ENCODE measurements around the gene RAP1GAP. TPM values are rescaled to one million over a fixed set of nuclear protein-coding genes. Genes with fewer than 3 reads are reported as not detected.

RAP1GAP gene
- total RNA-seq, 1 experiment from 2014 or later: 0.08 TPM

GRCh38 chr1:21605964-21606705 is 63.0 kb downstream of the RAP1GAP start:
- H3K27ac ChIP-seq: no peak overlapping the region
- no peak for DNase-seq (ENCODE audit: low read depth in 1 of 2, low spot score in 2 of 2)
- H3K4me1 ChIP-seq (replicated peaks): peaks cover 6% of the 10 kb centered on the region
- 0 out of 2 replicates have a peak, but pooled peaks cover 2% of the 10 kb centered on the region for H3K36me3 ChIP-seq
- no peaks in the 10 kb centered on the region for H3K27me3 ChIP-seq (replicated peaks)
- no peaks in the 10 kb centered on the region for H3K9me3 ChIP-seq (replicated peaks)
- no peak overlapping the region for H3K4me3 ChIP-seq

GRCh38 chr1:21605012-21605715 is 64.0 kb downstream of the RAP1GAP start:
- H3K4me1 ChIP-seq (replicated peaks): peaks cover 6% of the 10 kb centered on the region
- no peaks in the 10 kb centered on the region for H3K27me3 ChIP-seq (replicated peaks)
- H3K4me3 ChIP-seq: no peak overlapping the region
- no peak for DNase-seq (ENCODE audit: low read depth in 1 of 2, low spot score in 2 of 2)
- 0 out of 2 replicates have a peak, but pooled peaks cover 2% of the 10 kb centered on the region for H3K36me3 ChIP-seq
- no peaks in the 10 kb centered on the region for H3K9me3 ChIP-seq (replicated peaks)
- no peak overlapping the region for H3K27ac ChIP-seq

- no peak overlapping the region for H3K4me3 ChIP-seq
- peaks cover 6% of the 10 kb centered on the region for H3K4me1 ChIP-seq (replicated peaks)
- H3K9me3 ChIP-seq (replicated peaks): no peaks in the 10 kb centered on the region
- DNase-seq (ENCODE audit: low read depth in 1 of 2, low spot score in 2 of 2): no peak
- H3K27ac ChIP-seq: no peak overlapping the region
- 0 out of 2 replicates have a peak, but pooled peaks cover 2% of the 10 kb centered on the region for H3K36me3 ChIP-seq
- no peaks in the 10 kb centered on the region for H3K27me3 ChIP-seq (replicated peaks)
Measured at GRCh38 chr1:21604208-21604957, 64.8 kb downstream of the RAP1GAP start.

DNA sequence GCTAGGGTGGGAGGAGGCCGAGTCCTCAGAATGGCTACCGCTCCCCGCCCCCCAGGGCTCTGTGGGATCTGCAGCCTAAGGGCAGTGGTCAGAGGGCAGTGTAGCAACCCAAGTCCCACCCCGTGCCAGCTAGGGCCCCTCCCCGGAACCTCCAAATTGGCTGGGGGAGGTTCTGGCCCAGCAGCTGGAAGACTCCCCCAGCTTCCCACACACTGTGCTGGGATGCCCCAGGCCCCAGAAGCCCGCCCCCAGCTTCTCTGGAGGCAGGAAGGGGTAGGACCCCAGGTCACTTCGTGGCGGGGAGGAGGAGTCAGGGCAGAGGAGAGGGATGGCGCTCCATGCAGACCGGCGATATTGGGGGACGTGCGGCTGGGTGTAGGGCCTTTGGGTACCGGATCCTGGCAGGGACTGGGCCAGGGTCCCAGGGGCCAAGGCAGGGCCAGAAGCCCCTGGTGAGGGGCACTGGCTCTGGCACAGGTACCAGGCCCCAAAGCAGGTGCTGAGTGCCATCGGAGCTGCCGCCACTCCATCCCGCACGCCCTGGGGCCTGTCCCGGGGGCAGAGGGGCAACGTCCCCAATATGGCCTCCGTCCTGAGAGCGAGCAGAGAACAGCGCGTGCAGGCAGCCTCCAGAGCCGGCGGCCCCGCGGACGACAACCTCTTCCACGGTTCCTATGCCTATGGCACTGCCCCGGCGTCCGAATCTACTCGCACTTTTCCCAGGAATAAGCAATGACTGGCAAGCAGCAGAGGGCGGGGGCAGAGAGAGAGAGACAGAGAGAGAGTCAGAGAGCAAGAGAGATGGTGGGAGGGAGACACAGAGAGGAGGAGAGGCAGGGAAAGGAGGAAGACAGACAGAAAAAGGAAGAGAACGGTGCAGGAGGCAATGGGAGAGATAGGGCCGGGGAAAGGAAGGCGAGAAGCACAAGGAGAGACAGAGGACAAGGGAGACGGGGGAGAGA is 65.7 kb downstream of the RAP1GAP start:
- H3K36me3 ChIP-seq: 0 out of 2 replicates have a peak, but pooled peaks cover 2% of the 10 kb centered on the region
- H3K4me3 ChIP-seq: no peak overlapping the region
- H3K4me1 ChIP-seq (replicated peaks): peaks cover 6% of the 10 kb centered on the region
- H3K27ac ChIP-seq: no peak overlapping the region
- DNase-seq (ENCODE audit: low read depth in 1 of 2, low spot score in 2 of 2): no peak
- no peaks in the 10 kb centered on the region for H3K27me3 ChIP-seq (replicated peaks)
- H3K9me3 ChIP-seq (replicated peaks): no peaks in the 10 kb centered on the region

DNA sequence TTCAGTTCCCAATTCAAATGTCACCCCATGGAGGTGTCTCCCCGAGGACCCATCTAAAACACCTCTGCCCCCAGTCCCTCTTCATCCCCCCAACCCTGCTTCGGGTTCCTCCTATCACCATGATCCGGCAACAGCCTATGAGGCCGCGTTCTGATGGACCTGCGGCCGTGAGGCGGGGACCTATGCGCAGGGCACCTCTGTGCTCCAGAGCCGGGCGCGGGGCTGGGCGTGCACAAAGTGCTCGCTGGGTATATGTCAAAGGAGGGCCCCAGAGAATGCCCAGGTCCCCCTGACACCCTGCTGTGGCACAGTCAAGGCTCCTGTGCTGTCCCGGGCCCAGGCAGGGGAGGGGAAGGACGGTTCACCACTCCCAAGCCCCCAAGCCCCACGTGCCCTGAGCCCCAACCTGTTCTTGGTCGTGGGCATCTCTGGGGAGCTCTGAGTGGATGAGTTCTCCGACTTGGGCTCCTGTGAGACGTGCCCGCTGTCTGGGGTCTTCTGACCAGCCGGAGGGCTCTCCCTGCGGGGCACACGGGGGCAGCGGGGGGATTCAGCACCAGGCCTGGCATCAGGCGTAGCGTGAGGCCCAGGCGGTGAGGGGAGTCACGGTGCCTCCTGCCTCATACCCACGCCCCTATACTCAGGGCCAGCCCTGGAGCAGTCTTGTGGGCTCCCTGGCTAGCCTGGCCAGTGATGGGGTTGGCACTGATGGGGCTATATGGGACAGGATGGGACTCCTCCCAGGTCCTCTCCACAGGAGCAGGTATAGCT is 67.7 kb downstream of the RAP1GAP start:
- no peak for DNase-seq (ENCODE audit: low read depth in 1 of 2, low spot score in 2 of 2)
- Histone ChIP-seq H3K4me1 (replicated peaks) (peaks cover 6% of the 10 kb centered on the region), H3K9me3 (replicated peaks) (no peaks in the 10 kb centered on the region), H3K36me3 (0 out of 2 replicates have a peak, but pooled peaks cover 2% of the 10 kb centered on the region), H3K27ac (no peak overlapping the region), H3K27me3 (replicated peaks) (no peaks in the 10 kb centered on the region), H3K4me3 (no peak overlapping the region)

DNA sequence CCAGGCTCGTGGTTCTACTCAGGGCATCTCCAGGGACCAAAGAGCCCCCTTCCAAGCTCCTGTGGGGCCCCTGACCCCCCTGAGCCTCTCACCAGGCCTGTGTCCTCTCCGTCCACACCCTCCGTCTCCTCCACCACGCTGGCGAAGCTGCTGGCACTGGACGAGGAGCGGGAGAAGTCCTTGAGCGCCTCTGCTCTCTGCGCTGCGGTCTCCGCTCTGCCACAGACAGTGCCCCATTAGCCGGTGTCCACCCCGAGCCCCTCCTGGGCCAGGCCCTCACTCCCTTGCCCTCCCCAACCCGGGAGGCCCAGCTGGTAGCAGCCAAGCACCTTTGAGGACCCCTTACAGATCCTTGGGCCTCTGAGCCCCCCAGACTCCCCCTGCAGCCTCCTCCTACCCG is 69.8 kb downstream of the RAP1GAP start:
- no peak for DNase-seq (ENCODE audit: low read depth in 1 of 2, low spot score in 2 of 2)
- peaks cover 19% of the 10 kb centered on the region for H3K4me1 ChIP-seq (replicated peaks)
- no peak overlapping the region for H3K27ac ChIP-seq
- no peak overlapping the region for H3K4me3 ChIP-seq
- no peaks in the 10 kb centered on the region for H3K9me3 ChIP-seq (replicated peaks)
- H3K27me3 ChIP-seq (replicated peaks): no peaks in the 10 kb centered on the region
- 0 out of 2 replicates have a peak, but pooled peaks cover 2% of the 10 kb centered on the region for H3K36me3 ChIP-seq

DNA sequence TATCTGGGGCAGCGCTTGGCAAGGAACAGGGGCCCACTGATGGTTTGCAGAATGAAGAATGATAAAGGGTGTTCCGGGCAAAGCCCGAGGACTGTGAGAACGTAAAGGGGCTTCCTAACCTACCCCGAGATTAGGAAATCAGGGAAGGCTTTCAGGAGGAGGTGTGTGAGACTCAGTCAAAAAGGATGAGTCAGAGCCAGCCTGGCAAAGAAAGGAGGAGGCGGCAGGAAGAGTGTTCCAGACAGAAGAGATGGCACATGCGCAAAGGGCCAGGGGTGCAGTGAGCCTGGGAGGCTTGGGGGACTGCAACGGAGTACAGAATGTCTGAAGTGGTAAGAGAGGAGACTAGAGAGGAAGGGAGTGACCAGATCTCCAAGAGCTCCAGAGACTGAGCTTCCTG is 70.3 kb downstream of the RAP1GAP start:
- Histone ChIP-seq H3K36me3 (peaks cover 6% of the 10 kb centered on the region; the same call in 1 of the 2 replicates), H3K9me3 (replicated peaks) (no peaks in the 10 kb centered on the region), H3K4me1 (replicated peaks) (peaks cover 20% of the 10 kb centered on the region), H3K27me3 (replicated peaks) (no peaks in the 10 kb centered on the region), H3K27ac (no peak overlapping the region), H3K4me3 (no peak overlapping the region)
- no peak for DNase-seq (ENCODE audit: low read depth in 1 of 2, low spot score in 2 of 2)

GRCh38 chr1:21598417-21598816 is 70.7 kb downstream of the RAP1GAP start:
- DNase-seq (ENCODE audit: low read depth in 1 of 2, low spot score in 2 of 2): no peak
- no peaks in the 10 kb centered on the region for H3K27me3 ChIP-seq (replicated peaks)

DNA sequence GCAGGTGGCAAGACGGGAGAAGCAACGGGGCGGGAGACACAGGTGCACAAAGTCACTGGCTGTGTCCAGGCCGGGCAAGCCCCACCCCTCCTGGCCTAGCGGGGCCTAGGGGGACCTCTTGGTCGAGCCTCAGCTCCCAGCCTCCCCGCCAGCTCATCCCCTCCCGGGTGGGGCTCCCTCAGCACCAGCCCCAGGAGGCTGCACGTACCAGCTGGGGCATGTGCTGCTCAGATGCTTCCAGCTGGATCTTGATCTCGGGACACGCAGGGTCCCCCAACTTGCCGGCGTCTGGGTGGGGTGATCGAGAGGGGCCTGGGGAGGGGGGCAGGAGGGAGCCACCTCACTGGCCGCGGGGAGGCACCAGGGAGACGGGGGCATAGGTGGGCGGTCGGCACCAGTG is 71.4 kb downstream of the RAP1GAP start:
- no peak for DNase-seq (ENCODE audit: low read depth in 1 of 2, low spot score in 2 of 2)
- no peaks in the 10 kb centered on the region for H3K9me3 ChIP-seq (replicated peaks)
- peaks cover 31% of the 10 kb centered on the region for H3K4me1 ChIP-seq (replicated peaks)
- no peak overlapping the region for H3K27ac ChIP-seq
- no peaks in the 10 kb centered on the region for H3K27me3 ChIP-seq (replicated peaks)
- peaks cover 9% of the 10 kb centered on the region; the same call in 1 of the 2 replicates for H3K36me3 ChIP-seq
- H3K4me3 ChIP-seq: no peak overlapping the region

More at GRCh38 chr1:21598417-21598816, 70.7 kb downstream of the RAP1GAP start:
- Histone ChIP-seq H3K27ac (no peak overlapping the region), H3K4me3 (no peak overlapping the region), H3K9me3 (replicated peaks) (no peaks in the 10 kb centered on the region), H3K4me1 (replicated peaks) (peaks cover 25% of the 10 kb centered on the region), H3K36me3 (peaks cover 9% of the 10 kb centered on the region; the same call in 1 of the 2 replicates)

DNA sequence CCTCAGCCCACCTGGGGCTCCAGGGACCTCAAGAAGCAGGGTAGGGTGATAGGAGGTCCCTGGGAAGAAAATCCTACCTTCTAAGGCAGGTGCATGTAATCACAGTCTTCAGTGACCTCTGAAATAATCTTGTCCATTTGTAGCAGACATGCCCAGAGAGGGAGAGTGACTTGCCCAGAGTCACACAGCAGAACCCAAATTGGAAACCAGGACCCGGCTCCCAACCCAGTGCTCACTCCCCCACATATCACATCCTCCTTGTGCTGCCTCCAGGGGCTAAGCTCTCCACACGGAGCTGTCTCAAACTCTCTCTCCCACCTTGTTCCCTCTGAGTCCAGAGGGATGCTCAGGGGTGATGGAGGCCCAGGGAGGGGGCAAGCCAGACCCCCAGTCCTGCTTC is 72.5 kb downstream of the RAP1GAP start:
- H3K27me3 ChIP-seq (replicated peaks): no peaks in the 10 kb centered on the region
- H3K4me3 ChIP-seq: no peak overlapping the region
- peaks cover 40% of the 10 kb centered on the region for H3K4me1 ChIP-seq (replicated peaks)
- DNase-seq (ENCODE audit: low read depth in 1 of 2, low spot score in 2 of 2): no peak
- H3K27ac ChIP-seq: no peak overlapping the region
- H3K36me3 ChIP-seq: peaks cover 7% of the 10 kb centered on the region; the same call in 1 of the 2 replicates
- H3K9me3 ChIP-seq (replicated peaks): no peaks in the 10 kb centered on the region

DNA sequence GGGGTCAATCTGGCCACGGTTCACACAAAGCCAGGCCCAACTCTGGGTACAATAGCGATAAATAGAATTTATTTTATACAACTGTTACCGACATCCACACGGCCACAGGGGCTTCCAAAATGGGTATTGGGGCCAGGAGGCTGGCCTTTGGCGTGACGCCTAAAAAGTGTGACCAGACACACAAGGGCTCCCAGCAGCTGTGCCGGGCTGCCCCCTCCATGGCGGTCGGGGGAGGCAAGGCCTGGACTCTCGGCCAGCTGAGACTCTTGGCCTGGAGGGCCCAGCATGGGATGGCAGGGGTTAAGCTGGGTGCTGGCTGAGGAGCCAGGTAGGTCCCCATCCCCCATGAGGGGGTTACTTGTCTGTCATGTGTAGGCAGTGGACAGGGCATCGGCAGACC is 73.0 kb downstream of the RAP1GAP start:
- no peak for DNase-seq (ENCODE audit: low read depth in 1 of 2, low spot score in 2 of 2)
- Histone ChIP-seq H3K27ac (no peak overlapping the region), H3K27me3 (replicated peaks) (no peaks in the 10 kb centered on the region), H3K9me3 (replicated peaks) (no peaks in the 10 kb centered on the region), H3K36me3 (peaks cover 7% of the 10 kb centered on the region; the same call in 1 of the 2 replicates), H3K4me1 (replicated peaks) (peaks cover 44% of the 10 kb centered on the region), H3K4me3 (no peak overlapping the region)
